HFF-Myc (cell line): ENCODE measurements around the gene DIAPH3.

Experiments
- DNase-seq: peaks from one replicate; pipeline ENCODE4 v3.0.0-alpha.2; 2011; ENCODE audit warnings: low read depth; ENCODE audit errors: extremely low read depth
- H3K4me3 ChIP-seq: replicated peaks from 2 replicates; pipeline ENCODE4 v1.5.1; 2011; ENCODE audit warnings: low read depth, mild to moderate bottlenecking, control low read depth, low read length
- TF ChIP-seq, protein P1 (sequence below): IDR thresholded peaks from 2 replicates; pipeline ENCODE4 v1.5.1; 2012; ENCODE audit warnings: mild to moderate bottlenecking, low read depth, low read length, control low read depth; ENCODE audit errors: missing control alignments

The DIAPH3 gene

DNA sequence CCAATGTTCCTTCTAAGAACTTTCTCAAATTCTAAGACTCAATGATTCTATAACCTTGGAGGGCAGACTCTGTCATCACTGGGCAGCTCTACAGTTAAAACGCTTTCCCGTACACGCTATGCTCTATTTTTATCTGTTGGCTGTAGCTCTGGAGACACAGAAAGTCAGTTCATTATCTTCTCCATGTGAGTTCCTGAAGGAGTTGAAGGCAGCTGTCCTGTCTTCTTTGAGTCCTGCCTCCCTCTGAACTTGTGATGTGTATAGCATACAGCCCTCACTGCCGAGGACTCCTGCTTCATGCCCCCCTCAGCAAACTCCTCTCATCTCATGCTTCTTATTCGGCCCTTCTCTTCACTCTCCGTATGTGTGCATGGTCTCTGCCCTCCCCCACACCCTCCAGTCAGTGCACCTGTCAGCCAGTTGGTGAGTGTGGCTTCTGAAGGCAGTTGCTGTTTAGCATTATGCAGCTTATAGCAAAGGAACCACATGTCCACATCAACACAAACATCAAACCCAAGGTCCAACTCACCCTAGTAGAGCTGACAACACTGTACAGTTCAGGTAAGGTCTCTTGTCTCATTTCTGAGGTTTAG lies 504.9 kb downstream of the DIAPH3 start:
- DNase-seq: no peak
- TF ChIP-seq, protein P1, sequence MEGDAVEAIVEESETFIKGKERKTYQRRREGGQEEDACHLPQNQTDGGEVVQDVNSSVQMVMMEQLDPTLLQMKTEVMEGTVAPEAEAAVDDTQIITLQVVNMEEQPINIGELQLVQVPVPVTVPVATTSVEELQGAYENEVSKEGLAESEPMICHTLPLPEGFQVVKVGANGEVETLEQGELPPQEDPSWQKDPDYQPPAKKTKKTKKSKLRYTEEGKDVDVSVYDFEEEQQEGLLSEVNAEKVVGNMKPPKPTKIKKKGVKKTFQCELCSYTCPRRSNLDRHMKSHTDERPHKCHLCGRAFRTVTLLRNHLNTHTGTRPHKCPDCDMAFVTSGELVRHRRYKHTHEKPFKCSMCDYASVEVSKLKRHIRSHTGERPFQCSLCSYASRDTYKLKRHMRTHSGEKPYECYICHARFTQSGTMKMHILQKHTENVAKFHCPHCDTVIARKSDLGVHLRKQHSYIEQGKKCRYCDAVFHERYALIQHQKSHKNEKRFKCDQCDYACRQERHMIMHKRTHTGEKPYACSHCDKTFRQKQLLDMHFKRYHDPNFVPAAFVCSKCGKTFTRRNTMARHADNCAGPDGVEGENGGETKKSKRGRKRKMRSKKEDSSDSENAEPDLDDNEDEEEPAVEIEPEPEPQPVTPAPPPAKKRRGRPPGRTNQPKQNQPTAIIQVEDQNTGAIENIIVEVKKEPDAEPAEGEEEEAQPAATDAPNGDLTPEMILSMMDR: no peak
- H3K4me3 ChIP-seq: no peak overlapping the region

DNA sequence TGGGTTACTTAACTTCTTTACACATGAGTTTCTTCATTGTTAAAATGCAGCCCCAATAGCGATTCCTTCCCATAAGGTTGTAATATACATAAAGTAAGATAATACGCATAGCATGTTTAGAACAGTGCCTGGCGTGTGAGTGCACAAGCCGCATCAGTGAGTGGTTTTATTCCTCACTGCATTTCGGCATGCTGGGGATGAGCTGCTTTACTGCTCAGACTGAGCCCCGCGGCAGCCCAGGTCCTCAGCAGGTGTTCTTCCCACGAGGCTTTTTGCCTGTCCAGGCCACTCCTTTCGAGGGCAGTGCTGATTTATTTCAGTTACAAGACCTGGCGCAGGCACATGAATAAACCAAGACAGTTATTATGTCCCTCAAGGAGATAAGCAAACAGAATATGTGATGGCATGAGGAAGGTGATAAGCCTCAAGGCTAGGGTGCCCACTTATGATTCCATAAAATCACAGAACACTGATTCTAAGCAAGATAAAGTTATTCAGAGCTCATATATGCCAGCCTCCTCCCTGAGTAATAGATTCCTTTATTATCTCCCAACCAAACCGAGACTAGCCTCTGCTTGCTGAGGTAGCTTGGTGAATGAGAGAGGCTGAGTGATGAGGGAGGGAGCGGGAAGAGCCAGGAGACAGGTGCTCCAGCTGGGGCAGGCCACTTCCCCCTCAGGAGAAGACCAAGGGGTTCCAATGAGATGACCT lies 505.5 kb downstream of the DIAPH3 start:
- no peak for DNase-seq
- TF ChIP-seq, protein P1: no peak
- H3K4me3 ChIP-seq: no peak overlapping the region

DNA sequence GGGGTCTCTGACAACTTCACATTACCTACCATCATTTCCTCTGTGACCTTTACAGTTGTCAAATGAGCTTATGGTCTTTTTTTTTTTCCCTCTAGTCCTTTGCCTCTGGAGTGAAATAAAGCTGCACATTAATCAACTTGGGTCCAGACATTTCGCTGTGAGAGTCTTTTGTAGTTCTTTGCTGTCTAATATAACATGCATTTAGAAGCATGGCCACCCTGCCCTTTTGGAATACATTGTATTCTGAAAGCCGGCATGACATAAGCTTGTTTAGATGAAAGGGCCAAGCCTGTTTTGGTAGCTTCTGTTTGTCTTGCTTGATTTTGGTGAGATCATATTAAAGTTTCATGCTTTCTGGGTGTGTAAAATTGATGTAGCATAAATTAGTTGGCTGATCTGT lies 509.8 kb downstream of the DIAPH3 start:
- TF ChIP-seq, protein P1: no peak
- no peak for DNase-seq
- no peak overlapping the region for H3K4me3 ChIP-seq

DNA sequence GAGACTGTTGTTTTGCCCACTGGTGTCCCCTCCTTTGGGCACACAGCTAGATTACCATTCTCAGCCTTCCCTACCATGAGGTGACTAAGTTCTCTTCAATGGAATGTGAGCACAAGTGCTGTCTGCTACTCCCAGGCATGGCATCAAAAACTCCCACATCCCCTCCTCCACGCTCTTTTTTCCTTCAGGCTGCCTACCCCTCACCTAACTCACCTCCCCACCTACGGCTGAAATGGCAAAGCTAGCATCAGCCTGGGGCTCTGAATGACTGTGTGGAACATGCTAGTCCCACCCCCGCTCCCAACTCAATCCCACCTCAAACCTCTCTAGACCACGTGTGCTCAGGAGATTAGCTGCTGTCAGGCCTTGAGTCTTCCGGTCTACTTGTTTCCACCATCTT lies 512.2 kb downstream of the DIAPH3 start:
- TF ChIP-seq, protein P1: no peak
- no peak for DNase-seq
- H3K4me3 ChIP-seq: no peak overlapping the region

DNA sequence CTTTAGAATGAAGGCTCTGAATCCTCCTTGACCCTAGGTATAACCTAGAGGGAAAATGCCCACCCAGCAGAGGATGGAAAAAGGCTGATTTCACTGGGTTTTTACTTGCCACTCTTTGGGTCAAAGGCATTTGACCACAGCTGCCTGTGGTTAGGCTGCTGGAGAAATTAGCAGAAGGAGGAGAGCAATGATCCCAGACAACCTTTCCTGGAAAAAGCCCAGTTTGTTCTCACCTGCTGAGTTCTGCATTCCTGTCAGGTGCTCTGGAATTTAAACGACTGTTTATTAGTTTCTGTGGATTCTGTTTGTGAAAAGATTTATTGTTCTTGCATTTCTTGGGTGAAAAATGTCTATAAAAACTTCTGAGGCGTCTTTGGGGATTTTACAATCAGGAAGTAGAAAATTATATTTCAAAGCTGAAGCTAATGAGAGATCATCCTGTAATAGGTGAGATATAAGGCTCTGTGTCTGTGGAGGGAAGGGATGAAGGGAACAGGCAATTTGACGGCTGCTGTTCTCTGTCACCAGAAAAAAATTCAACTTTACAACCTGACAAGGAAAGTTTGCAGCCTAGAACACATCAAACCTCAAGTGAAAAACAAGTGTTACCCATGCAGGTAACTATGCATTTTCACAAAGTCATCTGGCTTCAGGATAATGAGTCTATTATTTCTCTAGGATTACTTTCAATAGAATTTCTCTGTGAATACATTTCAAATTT lies 519.7 kb downstream of the DIAPH3 start:
- no peak for DNase-seq
- H3K4me3 ChIP-seq: no peak overlapping the region
- TF ChIP-seq, protein P1: no peak

DNA sequence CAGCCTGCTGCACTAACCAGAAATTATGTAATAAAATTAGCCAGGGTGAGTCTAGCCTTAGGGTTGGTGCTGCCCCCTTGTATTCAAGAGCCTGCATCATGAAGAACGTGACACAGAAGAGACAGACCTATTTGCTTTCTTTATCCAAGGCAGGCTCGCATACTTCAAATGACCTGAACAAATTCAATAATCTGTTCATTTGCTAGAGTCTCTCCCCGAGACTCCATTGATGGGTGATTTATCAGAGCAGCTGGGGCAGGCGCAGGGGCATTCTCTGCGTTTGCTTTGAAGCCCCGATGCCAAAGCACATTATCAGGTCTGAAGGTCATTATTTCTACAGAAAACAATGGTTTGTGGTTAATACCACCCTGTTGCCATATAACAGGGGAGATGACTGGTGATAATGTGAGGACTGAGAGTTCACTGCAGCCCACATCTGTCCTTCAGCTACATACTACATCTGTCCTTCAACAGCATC lies 520.3 kb downstream of the DIAPH3 start:
- TF ChIP-seq, protein P1: no peak
- DNase-seq: no peak
- no peak overlapping the region for H3K4me3 ChIP-seq
